ENCODE measurements around the gene MAPRE3. TPM values are rescaled to one million over a fixed set of nuclear protein-coding genes. Genes with fewer than 3 reads are reported as not detected.

Gene MAPRE3
- total RNA-seq, 1 donor from 2014 or later: 4.1 TPM

DNA sequence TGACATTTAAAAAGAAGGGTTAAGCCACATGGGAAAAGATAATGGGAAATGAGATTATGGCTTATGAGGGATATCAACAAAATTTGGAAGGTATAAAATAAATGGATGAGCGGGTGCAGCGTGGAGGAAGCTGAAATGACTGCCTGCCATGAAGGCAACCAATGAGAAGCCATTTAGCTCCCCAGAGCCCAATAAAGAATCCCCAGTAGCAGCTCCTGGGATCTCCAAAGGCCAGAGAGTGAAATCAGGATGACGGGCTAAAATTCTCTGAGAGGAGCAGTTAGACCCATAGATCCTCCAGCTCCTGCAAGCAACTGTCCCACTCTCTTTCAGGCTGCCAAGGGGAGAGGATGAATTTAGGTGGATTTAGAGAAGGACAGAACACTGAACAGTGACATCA is 12.9 kb upstream of the MAPRE3 start:
- no peak for TF ChIP-seq CTCF (IDR thresholded peaks at IDR 0.05; ENCODE audit: unreplicated experiment)
- Mint-ChIP-seq H3K9me3 (ENCODE audit: unreplicated experiment) (no peaks in the 10 kb centered on the region), H3K27ac (ENCODE audit: unreplicated experiment) (no peak overlapping the region), H3K4me1 (ENCODE audit: unreplicated experiment) (peaks cover 21% of the 10 kb centered on the region), H3K36me3 (ENCODE audit: low read depth, unreplicated experiment) (no peaks in the 10 kb centered on the region), H3K27me3 (ENCODE audit: unreplicated experiment) (no peaks in the 10 kb centered on the region), H3K4me3 (ENCODE audit: unreplicated experiment) (no peak overlapping the region)
- no peak for DNase-seq (ENCODE audit: low spot score)

- Mint-ChIP-seq H3K4me3 (ENCODE audit: unreplicated experiment) (no peak overlapping the region), H3K36me3 (ENCODE audit: low read depth, unreplicated experiment) (no peaks in the 10 kb centered on the region), H3K27me3 (ENCODE audit: unreplicated experiment) (no peaks in the 10 kb centered on the region), H3K4me1 (ENCODE audit: unreplicated experiment) (peaks cover 21% of the 10 kb centered on the region), H3K27ac (ENCODE audit: unreplicated experiment) (no peak overlapping the region), H3K9me3 (ENCODE audit: unreplicated experiment) (no peaks in the 10 kb centered on the region)
- no peak for TF ChIP-seq CTCF (IDR thresholded peaks at IDR 0.05; ENCODE audit: unreplicated experiment)
- DNase-seq (ENCODE audit: low spot score): no peak
These were observed 11.1 kb upstream of the MAPRE3 start for GRCh38 chr2:26959331-26959730.

DNA sequence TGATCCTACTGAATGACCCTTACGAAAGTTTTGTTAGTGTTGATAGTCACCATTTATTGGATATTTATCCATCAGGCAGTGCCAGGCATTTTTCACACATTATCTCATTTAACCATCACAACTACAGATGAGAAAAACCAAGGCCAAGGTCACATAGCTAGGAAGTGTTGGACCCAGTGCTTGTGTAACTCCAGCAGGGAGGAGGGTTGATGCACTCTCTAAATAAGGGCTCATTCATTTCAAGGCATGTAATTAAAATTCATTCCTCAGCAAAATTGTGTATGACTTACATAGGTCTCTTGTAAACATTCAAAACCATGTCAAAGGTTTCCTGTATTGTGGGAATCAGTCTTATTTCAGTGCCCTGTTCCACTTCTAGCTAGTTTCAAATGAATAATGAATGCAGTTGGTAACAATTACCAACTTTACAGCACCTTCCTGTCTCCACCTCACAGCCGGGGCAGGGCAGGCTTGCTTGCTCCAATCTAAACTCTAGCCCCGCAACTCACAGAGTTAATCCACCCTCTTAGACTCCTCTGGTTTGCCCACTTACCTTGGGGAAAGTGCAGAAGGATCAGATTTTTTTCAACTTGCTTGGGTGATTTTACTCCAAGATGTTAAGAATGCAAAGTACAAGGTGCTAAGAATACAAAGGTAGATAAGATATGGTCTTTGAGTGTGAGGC is 5.8 kb upstream of the MAPRE3 start:
- TF ChIP-seq CTCF (IDR thresholded peaks at IDR 0.05; ENCODE audit: unreplicated experiment): no peak
- Mint-ChIP-seq H3K36me3 (ENCODE audit: low read depth, unreplicated experiment) (peaks cover 3% of the 10 kb centered on the region), H3K27me3 (ENCODE audit: unreplicated experiment) (peaks cover 10% of the 10 kb centered on the region), H3K27ac (ENCODE audit: unreplicated experiment) (no peak overlapping the region), H3K9me3 (ENCODE audit: unreplicated experiment) (no peaks in the 10 kb centered on the region), H3K4me3 (ENCODE audit: unreplicated experiment) (no peak overlapping the region), H3K4me1 (ENCODE audit: unreplicated experiment) (peaks cover 14% of the 10 kb centered on the region)
- DNase-seq (ENCODE audit: low spot score): no peak

DNA sequence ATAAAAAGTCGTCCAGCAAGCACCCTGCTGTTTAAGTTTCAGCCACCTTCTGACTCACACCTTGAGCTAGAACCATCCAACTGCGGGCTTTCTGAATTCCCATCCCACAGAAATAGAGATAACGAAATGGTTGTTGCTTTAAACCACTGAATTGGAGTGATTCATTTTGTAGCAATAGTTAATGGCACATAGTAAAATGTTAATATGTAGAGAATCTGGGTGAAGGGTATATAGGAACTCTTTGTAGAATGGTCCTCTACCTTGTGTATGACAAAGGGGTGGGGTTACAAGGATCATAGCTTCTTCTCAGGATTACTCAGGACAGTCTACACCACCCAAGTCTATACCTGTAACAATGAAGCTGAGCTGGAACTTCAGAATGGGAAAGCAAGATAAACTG is 2.4 kb upstream of the MAPRE3 start:
- Mint-ChIP-seq H3K4me3 (ENCODE audit: unreplicated experiment) (no peak overlapping the region), H3K4me1 (ENCODE audit: unreplicated experiment) (peaks cover 9% of the 10 kb centered on the region), H3K27ac (ENCODE audit: unreplicated experiment) (no peak overlapping the region), H3K36me3 (ENCODE audit: low read depth, unreplicated experiment) (peaks cover 3% of the 10 kb centered on the region), H3K9me3 (ENCODE audit: unreplicated experiment) (no peaks in the 10 kb centered on the region), H3K27me3 (ENCODE audit: unreplicated experiment) (peaks cover 21% of the 10 kb centered on the region)
- TF ChIP-seq CTCF (IDR thresholded peaks at IDR 0.05; ENCODE audit: unreplicated experiment): no peak
- no peak for DNase-seq (ENCODE audit: low spot score)

DNA sequence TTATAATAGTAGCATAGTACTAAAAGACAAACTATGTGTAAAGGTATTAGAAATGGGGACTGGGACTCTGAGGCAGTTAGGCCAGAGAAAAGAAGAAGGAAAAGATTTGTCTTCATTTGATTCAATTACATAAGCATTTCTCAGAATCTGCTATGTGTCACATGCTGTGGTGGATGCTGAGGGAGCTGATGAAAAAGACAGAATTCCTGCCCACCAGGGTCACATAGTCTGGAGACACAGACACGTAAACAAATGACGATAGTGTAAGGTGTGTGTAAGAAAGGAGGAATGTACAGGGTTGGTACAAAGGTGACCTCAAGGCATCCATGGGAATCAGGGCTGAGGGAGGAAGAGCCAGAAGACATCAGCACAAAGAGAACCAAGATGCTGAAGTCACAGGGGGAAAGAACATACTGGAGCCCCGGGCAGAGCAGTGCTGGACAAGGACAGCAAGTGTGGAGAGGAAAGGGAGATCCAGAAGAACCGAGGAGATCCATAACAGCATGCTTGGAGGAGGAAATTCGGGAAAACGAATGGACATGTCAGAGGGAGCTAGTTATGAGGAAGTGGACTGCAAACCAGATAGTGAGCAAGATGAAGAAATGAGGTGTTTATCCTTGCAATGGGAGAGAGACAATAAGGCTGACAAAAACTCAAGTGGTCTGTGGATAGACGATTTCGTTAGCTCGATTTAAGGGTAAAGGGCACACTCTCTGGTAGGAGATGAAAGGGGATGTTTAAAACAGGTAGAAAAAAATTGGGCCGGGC is 1.2 kb upstream of the MAPRE3 start:
- H3K27ac Mint-ChIP-seq (ENCODE audit: unreplicated experiment): peak overlapping the region; percentile 74
- no peaks in the 10 kb centered on the region for H3K9me3 Mint-ChIP-seq (ENCODE audit: unreplicated experiment)
- H3K27me3 Mint-ChIP-seq (ENCODE audit: unreplicated experiment): peaks cover 21% of the 10 kb centered on the region
- peaks cover 3% of the 10 kb centered on the region for H3K36me3 Mint-ChIP-seq (ENCODE audit: low read depth, unreplicated experiment)
- peak overlapping the region; percentile 91 for H3K4me3 Mint-ChIP-seq (ENCODE audit: unreplicated experiment)
- H3K4me1 Mint-ChIP-seq (ENCODE audit: unreplicated experiment): peaks cover 9% of the 10 kb centered on the region
- DNase-seq (ENCODE audit: low spot score): no peak
- no peak for TF ChIP-seq CTCF (IDR thresholded peaks at IDR 0.05; ENCODE audit: unreplicated experiment)
